HG03135 (cell line): ENCODE measurements around the gene TNRC6C.

Experiments
- ATAC-seq: cut with Tn5 transposase; IDR thresholded peaks from one replicate; pipeline ENCODE4 v1.9.1; 2021; ENCODE audit warnings: mild to moderate bottlenecking, moderate library complexity; ENCODE audit not compliant: unreplicated experiment

The TNRC6C gene

GRCh38 chr17:78006338-78006737 lies 47.8 kb downstream of the TNRC6C start:
- no peak for ATAC-seq

DNA sequence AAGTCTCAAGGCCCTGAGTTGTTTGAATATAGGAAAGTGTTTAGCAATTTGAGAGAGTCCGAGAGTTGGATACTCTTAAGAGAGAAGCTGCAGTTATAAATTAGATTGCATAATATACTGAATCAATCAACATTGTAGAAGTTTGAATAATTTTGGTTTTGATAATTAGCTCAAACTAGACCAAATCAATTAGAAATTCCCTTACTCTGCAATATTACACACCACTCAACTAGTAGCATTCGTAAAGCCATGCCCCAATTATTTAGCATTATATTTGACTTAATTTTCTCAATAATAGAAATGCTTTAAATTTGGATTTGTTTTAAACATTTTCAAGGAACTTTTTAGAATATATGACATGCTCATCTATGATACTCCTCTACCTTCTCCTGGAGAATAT lies 49.1 kb downstream of the TNRC6C start:
- no peak for ATAC-seq

DNA sequence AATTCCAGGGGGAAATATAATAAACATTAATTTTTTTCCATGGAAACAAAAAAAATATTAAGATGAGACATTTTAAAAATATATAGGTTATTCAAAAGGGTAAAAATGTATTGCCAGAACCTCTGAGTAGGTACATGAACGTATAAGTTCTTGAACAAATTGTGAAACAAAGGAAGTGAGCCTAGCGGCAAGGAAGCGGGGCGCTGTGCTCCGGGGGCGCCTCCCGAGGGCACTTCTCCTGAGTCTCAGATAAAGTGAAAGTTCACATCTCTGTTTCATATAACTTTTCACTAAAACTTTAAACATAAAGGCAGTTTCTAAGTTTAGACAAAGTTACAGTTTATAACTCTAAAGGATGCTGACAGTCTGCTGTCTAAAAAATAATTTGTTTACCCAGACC lies 52.3 kb downstream of the TNRC6C start:
- ATAC-seq: no peak

DNA sequence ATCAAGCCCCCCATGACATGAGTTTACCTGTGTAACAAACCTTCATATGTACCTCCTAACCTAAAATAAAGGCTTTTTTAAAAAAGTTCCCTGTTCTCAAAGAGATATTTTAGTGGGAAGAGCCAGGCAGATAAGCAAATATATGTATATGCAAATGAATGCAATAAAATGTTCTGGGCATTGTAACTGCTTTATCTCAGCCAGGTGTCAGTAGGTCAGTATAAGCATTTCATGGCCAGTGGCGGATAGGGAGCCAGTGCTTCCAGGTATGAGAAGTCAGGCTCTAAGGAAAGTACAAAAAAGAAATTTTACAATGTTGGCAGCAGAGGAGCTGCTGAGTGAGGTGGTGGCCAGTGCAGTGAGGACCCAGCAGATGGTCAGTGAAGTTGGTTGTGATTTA lies 53.9 kb downstream of the TNRC6C start:
- ATAC-seq: no peak

DNA sequence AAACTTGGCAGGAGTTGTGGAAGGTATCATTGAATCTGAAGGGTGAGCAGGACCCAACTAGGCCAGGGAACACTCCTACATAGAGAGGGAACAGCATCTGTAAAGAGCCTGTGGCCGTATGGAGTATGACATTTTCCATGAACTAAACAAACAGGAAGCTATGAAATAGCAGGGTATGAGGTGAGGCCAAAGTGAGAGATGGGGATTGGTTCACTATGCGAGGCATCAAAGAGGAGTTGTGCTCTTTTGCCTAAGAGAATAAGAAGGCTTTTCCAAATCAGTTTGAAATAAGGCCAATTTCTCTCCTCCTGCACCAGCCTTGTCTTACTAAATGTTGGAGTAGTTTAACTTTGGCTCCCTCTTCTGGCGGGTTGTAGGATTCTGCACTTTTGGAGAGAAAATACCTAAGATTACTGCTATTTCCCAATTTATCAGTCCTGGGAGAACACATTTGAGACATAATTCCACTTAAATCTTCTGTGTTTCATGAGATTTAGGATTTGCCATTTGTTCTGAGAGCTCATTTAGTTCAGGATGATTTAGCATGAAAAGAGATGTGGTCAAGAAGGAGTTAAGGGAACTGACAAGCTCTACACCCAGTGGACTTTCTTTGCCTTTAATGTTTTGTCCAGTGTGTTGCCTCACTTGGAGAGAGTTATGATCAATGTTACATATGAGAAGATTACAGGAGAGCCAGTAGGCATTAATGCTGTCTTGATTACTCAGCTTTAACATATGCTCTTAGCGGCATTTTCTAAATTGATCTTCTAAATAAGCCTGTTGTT lies 55.4 kb downstream of the TNRC6C start:
- no peak for ATAC-seq

DNA sequence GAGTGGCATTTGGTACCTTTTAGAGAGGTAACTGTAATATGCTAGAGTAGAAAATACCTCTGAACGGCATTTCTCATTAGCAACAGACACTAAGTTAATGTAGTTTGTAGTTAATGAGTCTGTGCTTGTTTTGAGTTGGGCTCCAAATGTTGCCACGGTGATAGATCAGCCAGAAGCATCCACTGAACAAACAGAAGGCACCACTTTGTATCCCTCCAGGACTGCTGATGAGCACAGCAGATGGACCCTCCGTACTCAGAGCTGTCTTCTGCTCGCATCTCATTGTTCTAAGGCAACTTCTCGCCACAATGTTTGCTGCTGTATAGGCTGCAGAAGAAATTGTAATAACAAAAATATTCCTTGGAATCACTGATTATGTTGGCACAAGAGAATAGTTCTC lies 56.1 kb downstream of the TNRC6C start:
- ATAC-seq: no peak

DNA sequence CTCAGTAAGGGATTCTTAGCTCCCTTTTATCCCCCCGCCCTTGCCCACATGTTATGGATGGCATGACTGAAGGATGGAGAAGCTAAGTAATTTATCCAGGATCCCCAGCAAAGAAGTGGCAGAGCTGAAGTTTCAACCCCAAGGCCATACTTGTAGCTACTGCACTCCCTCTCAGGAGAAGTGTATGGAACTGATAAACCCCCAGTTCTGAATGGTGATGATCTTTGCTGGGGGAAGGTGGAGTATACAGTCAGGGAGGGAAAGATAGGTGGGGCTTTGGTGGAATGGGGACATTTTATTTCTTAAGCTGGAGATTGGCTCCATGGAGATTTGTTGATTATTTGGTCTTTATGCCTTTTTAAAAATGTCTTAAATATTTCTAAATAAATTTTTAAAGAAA lies 58.3 kb downstream of the TNRC6C start:
- ATAC-seq: no peak

GRCh38 chr17:78019367-78019975 lies 61.0 kb downstream of the TNRC6C start:
- ATAC-seq: no peak

DNA sequence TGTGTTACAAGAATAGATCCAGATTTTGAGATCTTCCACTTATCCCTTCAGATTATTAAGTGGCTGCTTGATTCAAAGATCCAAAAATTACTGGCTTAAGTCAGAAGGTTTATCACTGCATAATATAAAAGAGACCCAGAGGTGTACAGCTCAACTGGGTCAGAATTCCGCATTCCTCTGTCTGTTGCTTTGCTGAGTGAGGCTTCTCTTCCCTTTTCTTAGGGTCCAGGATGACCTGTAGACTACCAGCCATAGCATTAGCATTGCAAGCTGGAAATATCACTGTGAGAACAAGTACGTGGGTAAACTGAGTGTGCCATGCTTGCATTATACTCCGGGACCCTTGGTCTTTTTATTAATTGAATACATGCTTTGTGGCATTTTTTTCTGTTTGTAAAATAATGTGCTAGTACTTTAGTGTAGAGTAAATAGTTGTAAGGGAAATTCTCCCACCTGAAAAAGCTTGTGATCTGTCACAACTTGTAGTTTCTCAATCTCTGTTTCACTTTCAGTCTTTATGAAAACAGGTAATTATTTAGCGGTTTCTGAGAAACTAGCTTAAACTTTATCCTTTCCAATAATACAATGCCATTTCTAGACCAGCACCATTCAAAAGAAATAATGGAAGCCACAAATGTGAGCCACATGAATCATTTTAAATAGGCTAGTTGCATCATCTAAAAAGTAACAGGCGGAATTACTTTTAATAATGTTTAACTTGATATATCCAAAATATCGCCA lies 61.6 kb downstream of the TNRC6C start:
- ATAC-seq: no peak

GRCh38 chr17:78020717-78021108 lies 62.2 kb downstream of the TNRC6C start:
- no peak for ATAC-seq

DNA sequence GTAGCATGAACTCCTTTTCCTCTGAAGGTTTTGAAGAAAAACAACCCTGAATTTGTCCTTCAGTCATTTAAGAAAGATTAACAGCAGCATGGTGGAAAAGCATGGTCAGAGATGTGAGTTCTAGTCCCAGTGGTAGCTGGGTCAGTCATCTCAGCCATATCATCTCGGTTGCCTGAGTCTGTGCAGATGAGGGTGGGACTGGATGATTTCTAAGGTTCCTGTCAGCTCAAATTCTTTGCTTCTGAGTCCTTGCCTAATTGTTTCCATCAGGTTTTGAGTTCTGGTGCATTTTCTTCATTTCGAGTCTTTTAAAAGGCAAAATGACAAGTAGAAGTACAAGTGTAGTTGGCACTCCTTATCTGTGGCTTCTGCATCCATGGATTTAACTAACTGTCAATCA lies 63.9 kb downstream of the TNRC6C start:
- ATAC-seq: no peak

DNA sequence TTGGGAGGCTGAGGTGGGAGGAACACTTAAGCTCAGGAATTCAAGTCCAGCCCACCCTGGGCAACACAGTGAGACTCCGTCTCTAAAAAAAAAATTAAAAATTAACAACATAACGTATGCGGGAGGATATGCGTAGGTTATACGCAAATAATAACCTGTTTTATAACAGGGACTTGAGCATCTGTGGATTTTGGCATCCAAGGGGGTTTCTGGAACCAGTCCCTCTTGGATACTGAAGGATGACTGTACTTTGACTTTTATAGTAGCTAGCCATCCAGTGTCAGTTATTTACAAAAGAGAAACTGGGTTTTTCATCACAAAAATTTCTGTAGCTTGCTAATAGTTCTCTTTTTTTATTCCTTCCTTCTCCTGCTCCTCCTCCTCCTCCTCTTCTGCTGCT lies 64.5 kb downstream of the TNRC6C start:
- ATAC-seq: no peak

DNA sequence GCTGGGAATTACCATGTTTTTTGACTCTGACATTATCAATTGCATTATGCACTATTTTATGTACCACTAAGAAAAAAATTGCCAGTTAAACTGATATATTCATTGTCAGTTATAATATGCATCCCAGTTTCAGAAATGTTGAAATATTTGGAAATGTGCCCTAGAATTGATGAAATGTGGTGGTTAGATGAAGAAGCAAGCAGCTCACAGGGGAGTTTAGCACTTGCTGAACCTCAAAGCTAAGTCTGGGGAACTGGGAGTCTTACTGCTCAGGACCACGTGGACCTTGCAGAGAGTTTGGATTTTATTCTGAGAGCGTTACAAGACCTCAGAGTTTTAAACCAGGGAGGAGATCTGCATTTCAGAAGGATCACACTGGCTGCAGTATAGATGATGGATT lies 67.9 kb downstream of the TNRC6C start:
- ATAC-seq: no peak

DNA sequence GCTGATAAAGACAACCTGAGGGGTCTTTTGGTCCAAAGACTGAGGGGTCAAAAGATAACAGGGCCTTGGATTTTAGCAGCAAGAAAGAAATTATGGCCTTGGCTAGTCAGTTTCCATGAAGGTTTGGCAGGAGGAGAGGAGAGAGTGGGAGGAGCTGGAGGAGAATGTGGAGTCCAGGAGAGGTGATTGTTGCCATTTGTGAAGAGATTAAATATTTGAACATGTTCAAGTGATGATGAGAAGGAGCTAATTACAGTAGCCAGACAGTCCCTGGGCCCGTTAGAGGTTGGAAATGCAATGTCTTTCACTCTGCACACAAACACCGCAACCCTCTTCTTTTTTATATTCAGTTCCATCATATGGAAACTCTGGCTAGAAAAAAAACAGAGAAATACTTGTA lies 68.6 kb downstream of the TNRC6C start:
- ATAC-seq: no peak

- ATAC-seq: no peak
These were observed 71.2 kb downstream of the TNRC6C start for GRCh38 chr17:78029697-78030096.

GRCh38 chr17:78031435-78031834 lies 72.9 kb downstream of the TNRC6C start:
- no peak for ATAC-seq

DNA sequence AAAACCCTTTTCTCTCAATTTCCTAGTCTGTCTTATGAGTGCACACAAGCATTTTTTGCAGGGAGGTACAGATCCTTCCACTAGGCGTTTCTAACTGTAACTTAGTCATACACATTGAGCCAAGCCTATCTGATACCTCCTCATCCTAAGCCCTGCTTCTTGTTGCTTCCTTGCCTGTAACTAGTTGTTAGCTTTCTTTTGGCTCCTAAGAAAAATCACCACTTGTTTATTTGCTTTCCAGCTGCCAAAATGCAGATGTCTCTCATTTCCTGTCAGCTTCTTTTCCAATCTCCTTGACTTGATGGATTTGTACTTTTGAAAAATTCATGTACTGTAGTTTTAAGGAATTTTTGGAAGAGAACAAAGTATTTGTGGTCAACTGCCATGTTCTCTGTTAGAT lies 73.7 kb downstream of the TNRC6C start:
- ATAC-seq: no peak

DNA sequence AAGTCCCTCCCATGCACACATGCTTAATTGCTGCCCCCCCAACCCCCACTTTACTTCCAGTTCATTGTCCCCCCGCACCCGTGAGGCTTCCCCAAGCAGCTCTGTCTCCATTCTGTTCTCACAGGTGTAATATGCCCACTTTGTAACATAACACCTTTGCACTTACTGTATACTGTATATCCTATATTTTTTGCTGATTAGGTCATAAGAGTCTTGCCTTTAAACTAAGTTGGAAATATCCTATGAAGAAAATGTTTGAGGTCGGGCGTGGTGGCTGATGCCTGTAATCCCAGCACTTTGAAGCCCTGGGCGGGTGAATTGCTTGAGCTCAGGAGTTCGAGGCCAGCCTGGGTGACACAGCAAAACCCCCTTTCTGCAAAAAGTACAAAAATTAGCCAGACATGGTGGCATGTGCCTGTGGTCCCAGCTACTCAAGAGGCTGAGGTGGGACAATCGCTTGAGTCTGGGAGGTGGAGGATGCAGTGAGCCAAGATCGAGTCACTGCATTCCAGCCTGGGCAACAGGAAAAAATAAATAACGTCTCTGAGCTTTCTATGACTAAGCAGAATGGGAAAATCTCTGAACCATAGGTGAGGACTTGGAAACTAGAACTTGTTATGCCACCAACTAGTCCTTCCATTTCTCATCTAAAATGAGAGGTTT lies 76.1 kb downstream of the TNRC6C start:
- ATAC-seq: no peak

DNA sequence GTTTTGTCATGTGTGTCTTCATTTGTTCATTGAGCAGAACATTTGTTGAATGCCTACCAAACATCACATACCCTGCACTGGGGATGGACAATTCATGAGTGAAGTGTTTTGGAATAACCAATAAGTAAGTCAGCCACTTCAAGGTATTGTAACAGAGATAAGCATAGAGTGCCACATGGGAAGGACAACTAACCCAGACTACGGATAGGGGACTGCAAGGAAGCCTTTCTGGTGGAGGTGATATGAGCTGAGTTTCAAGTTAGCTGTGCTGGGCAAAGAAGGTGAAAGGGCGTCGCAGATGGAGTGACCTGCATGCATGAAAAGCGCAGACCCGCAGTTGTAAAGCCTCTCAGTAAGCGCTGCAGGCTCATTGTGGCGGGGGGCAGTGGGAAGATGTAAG lies 78.8 kb downstream of the TNRC6C start:
- no peak for ATAC-seq

- no peak for ATAC-seq
These were observed 80.3 kb downstream of the TNRC6C start for GRCh38 chr17:78038748-78039288.

DNA sequence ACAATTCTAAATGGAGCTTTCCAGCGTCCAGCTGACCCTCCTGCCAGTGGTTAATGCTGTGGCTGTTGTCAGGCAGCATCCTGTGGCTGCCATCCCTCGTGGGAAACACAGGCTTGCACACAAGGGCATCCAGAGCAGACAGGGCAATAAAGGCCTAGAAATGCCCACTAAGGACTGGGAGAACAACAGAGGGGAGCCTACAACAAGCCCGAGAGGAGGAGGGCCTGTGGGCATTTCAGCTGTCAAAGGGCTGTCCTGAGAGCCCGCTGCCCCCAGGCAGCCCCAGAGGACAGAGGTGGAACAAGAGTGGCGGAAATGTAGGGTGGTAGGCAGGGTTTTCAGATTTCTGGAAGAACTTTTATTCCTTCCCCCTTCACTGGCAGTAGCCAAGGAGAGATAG lies 81.1 kb downstream of the TNRC6C start:
- no peak for ATAC-seq
